Rectal smooth muscle tissue (tissue), 1 donor: Measurements from ENCODE around the gene FBXO44.

Experiments
- H3K27ac ChIP-seq: one replicate; pipeline ENCODE4 v1.7.0; 2013; ENCODE audit warnings: low read depth, low read length, inconsistent platforms
- H3K27me3 ChIP-seq: one replicate; pipeline ENCODE4 v1.7.0; 2013; ENCODE audit warnings: low read length; ENCODE audit not compliant: control insufficient read depth, insufficient read depth
- H3K36me3 ChIP-seq: one replicate; pipeline ENCODE4 v1.7.0; 2013; ENCODE audit warnings: low read length; ENCODE audit not compliant: control insufficient read depth, insufficient read depth
- H3K4me1 ChIP-seq: one replicate; pipeline ENCODE4 v1.7.0; 2013; ENCODE audit warnings: low read length; ENCODE audit not compliant: control insufficient read depth, insufficient read depth
- H3K4me3 ChIP-seq: one replicate; pipeline ENCODE4 v1.7.0; 2013; ENCODE audit warnings: low read length
- H3K9ac ChIP-seq: one replicate; pipeline ENCODE4 v1.7.0; 2013; ENCODE audit warnings: low read length

Gene FBXO44

GRCh38 chr1:11652203-11652780, 2.4 kb upstream of the FBXO44 start:
- Histone ChIP-seq H3K27me3 (peaks cover 13% of the 10 kb centered on the region), H3K9ac (no peak overlapping the region), H3K4me1 (peaks cover 5% of the 10 kb centered on the region), H3K4me3 (no peak overlapping the region), H3K27ac (no peak overlapping the region), H3K36me3 (no peaks in the 10 kb centered on the region)

- Histone ChIP-seq H3K27me3 (peaks cover 13% of the 10 kb centered on the region), H3K4me3 (no peak overlapping the region), H3K27ac (no peak overlapping the region), H3K9ac (no peak overlapping the region), H3K4me1 (peaks cover 5% of the 10 kb centered on the region), H3K36me3 (no peaks in the 10 kb centered on the region)
These were observed 1.4 kb upstream of the FBXO44 start for GRCh38 chr1:11653101-11653860.

- no peak overlapping the region for H3K9ac ChIP-seq
- no peak overlapping the region for H3K27ac ChIP-seq
- no peaks in the 10 kb centered on the region for H3K4me1 ChIP-seq
- peaks cover 13% of the 10 kb centered on the region for H3K27me3 ChIP-seq
- H3K36me3 ChIP-seq, result no peaks in the 10 kb centered on the region
- H3K4me3 ChIP-seq, result no peak overlapping the region
These were observed 878 bp upstream of the FBXO44 start for GRCh38 chr1:11653861-11654136.

GRCh38 chr1:11654939-11655808, 497 bp downstream of the FBXO44 start:
- Histone ChIP-seq H3K4me1 (no peaks in the 10 kb centered on the region), H3K4me3 (peak overlapping the region; percentile 56), H3K36me3 (no peaks in the 10 kb centered on the region), H3K27me3 (peaks cover 2% of the 10 kb centered on the region), H3K9ac (no peak overlapping the region), H3K27ac (no peak overlapping the region)

GRCh38 chr1:11657654-11658053, 3.0 kb downstream of the FBXO44 start:
- Histone ChIP-seq H3K9ac (no peak overlapping the region), H3K4me3 (no peak overlapping the region), H3K4me1 (no peaks in the 10 kb centered on the region), H3K27me3 (no peaks in the 10 kb centered on the region), H3K27ac (no peak overlapping the region), H3K36me3 (no peaks in the 10 kb centered on the region)

GRCh38 chr1:11658542-11658941, 3.9 kb downstream of the FBXO44 start:
- no peaks in the 10 kb centered on the region for H3K4me1 ChIP-seq
- H3K4me3 ChIP-seq, result no peak overlapping the region
- no peaks in the 10 kb centered on the region for H3K36me3 ChIP-seq
- H3K27me3 ChIP-seq, result no peaks in the 10 kb centered on the region
- no peak overlapping the region for H3K9ac ChIP-seq
- no peak overlapping the region for H3K27ac ChIP-seq

GRCh38 chr1:11659748-11660147, 5.1 kb downstream of the FBXO44 start:
- Histone ChIP-seq H3K27me3 (no peaks in the 10 kb centered on the region), H3K36me3 (no peaks in the 10 kb centered on the region), H3K4me3 (no peak overlapping the region), H3K27ac (no peak overlapping the region), H3K4me1 (no peaks in the 10 kb centered on the region), H3K9ac (no peak overlapping the region)

- H3K27ac ChIP-seq, result no peak overlapping the region
- no peaks in the 10 kb centered on the region for H3K36me3 ChIP-seq
- no peak overlapping the region for H3K9ac ChIP-seq
- H3K27me3 ChIP-seq, result no peaks in the 10 kb centered on the region
- H3K4me3 ChIP-seq, result no peak overlapping the region
- no peaks in the 10 kb centered on the region for H3K4me1 ChIP-seq
These were observed 6.4 kb downstream of the FBXO44 start for GRCh38 chr1:11661103-11661502.

GRCh38 chr1:11664336-11665065, 9.8 kb downstream of the FBXO44 start:
- Histone ChIP-seq H3K4me1 (no peaks in the 10 kb centered on the region), H3K36me3 (no peaks in the 10 kb centered on the region), H3K27me3 (no peaks in the 10 kb centered on the region), H3K4me3 (peak overlapping the region; percentile 64), H3K9ac (peak overlapping the region; percentile 83), H3K27ac (peak overlapping the region; percentile 64)

- H3K27ac ChIP-seq, result no peak overlapping the region
- H3K36me3 ChIP-seq, result no peaks in the 10 kb centered on the region
- no peaks in the 10 kb centered on the region for H3K4me1 ChIP-seq
- H3K4me3 ChIP-seq, result no peak overlapping the region
- H3K9ac ChIP-seq, result no peak overlapping the region
- no peaks in the 10 kb centered on the region for H3K27me3 ChIP-seq
These were observed 13.8 kb downstream of the FBXO44 start for GRCh38 chr1:11668516-11668915.

- no peaks in the 10 kb centered on the region for H3K27me3 ChIP-seq
- no peaks in the 10 kb centered on the region for H3K4me1 ChIP-seq
- no peak overlapping the region for H3K9ac ChIP-seq
- H3K36me3 ChIP-seq, result peaks cover 3% of the 10 kb centered on the region
- no peak overlapping the region for H3K4me3 ChIP-seq
- H3K27ac ChIP-seq, result no peak overlapping the region
These were observed 16.1 kb downstream of the FBXO44 start for GRCh38 chr1:11670747-11671146.

- Histone ChIP-seq H3K27ac (no peak overlapping the region), H3K4me3 (no peak overlapping the region), H3K9ac (no peak overlapping the region), H3K4me1 (no peaks in the 10 kb centered on the region), H3K36me3 (peaks cover 6% of the 10 kb centered on the region), H3K27me3 (no peaks in the 10 kb centered on the region)
These were observed 16.5 kb downstream of the FBXO44 start for GRCh38 chr1:11671205-11671543.
